HS-5 (cell line): ENCODE measurements around the gene GAS7.
"Not testable (repeated sequence)": the region's sequence is repeated elsewhere in the genome, so short reads cannot be mapped to it uniquely, and the experiment has no call there.

Source experiments
- DNase-seq: peaks from one replicate; pipeline ENCODE4 v3.0.0-alpha.2; 2012; ENCODE audit warnings: low read depth

Gene GAS7

GRCh38 chr17:10072086-10072485, 126.3 kb downstream of the GAS7 start:
- no peak for DNase-seq

- no peak for DNase-seq
Measured at GRCh38 chr17:10071141-10071540, 127.3 kb downstream of the GAS7 start.

GRCh38 chr17:10070690-10071089, 127.7 kb downstream of the GAS7 start:
- DNase-seq: no peak

- DNase-seq: no peak
Measured at GRCh38 chr17:10069301-10069700, 129.1 kb downstream of the GAS7 start.

GRCh38 chr17:10067446-10068143, 130.8 kb downstream of the GAS7 start:
- no peak for DNase-seq

GRCh38 chr17:10064536-10064935, 133.9 kb downstream of the GAS7 start:
- DNase-seq: no peak

GRCh38 chr17:10063730-10064241, 134.6 kb downstream of the GAS7 start:
- no peak for DNase-seq

GRCh38 chr17:10062691-10063385, 135.6 kb downstream of the GAS7 start:
- no peak for DNase-seq

GRCh38 chr17:10061111-10061845, 137.1 kb downstream of the GAS7 start:
- DNase-seq: no peak

GRCh38 chr17:10060526-10060925, 137.9 kb downstream of the GAS7 start:
- DNase-seq: no peak

- DNase-seq: no peak
Measured at GRCh38 chr17:10059684-10060211, 138.7 kb downstream of the GAS7 start.

GRCh38 chr17:10058921-10059683, 139.3 kb downstream of the GAS7 start:
- no peak for DNase-seq

- DNase-seq: not testable (repeated sequence)
Measured at GRCh38 chr17:10057466-10057865, 140.9 kb downstream of the GAS7 start.

GRCh38 chr17:10055262-10055975, 143.0 kb downstream of the GAS7 start:
- no peak for DNase-seq

- DNase-seq: no peak
Measured at GRCh38 chr17:10053782-10054540, 144.4 kb downstream of the GAS7 start.

- no peak for DNase-seq
Measured at GRCh38 chr17:10052106-10052813, 146.1 kb downstream of the GAS7 start.

- DNase-seq: no peak
Measured at GRCh38 chr17:10051112-10051511, 147.3 kb downstream of the GAS7 start.

GRCh38 chr17:10050597-10051101, 147.8 kb downstream of the GAS7 start:
- DNase-seq: no peak

GRCh38 chr17:10048629-10049350, 149.6 kb downstream of the GAS7 start:
- no peak for DNase-seq
